GM12872 (cell line): Measurements from ENCODE around the gene RNF114.
A peak's percentile ranks its signal among the peaks of the same experiment; 100 is the strongest.

Experiments used
- TF ChIP-seq, protein P1 (sequence below): IDR thresholded peaks from 3 replicates; pipeline ENCODE4 v1.5.1; 2011; ENCODE audit warnings: low read depth, mild to moderate bottlenecking, low read length, moderate library complexity; ENCODE audit not compliant: insufficient read depth

The RNF114 gene, protein sequence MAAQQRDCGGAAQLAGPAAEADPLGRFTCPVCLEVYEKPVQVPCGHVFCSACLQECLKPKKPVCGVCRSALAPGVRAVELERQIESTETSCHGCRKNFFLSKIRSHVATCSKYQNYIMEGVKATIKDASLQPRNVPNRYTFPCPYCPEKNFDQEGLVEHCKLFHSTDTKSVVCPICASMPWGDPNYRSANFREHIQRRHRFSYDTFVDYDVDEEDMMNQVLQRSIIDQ

GRCh38 chr20:49936153-49937026 is at the start of gene RNF114:
Gene RNF114 (plus strand): TSS chr20:49936397. CDS start chr20:49936413, 16 bp downstream.
- TF ChIP-seq, protein P1, sequence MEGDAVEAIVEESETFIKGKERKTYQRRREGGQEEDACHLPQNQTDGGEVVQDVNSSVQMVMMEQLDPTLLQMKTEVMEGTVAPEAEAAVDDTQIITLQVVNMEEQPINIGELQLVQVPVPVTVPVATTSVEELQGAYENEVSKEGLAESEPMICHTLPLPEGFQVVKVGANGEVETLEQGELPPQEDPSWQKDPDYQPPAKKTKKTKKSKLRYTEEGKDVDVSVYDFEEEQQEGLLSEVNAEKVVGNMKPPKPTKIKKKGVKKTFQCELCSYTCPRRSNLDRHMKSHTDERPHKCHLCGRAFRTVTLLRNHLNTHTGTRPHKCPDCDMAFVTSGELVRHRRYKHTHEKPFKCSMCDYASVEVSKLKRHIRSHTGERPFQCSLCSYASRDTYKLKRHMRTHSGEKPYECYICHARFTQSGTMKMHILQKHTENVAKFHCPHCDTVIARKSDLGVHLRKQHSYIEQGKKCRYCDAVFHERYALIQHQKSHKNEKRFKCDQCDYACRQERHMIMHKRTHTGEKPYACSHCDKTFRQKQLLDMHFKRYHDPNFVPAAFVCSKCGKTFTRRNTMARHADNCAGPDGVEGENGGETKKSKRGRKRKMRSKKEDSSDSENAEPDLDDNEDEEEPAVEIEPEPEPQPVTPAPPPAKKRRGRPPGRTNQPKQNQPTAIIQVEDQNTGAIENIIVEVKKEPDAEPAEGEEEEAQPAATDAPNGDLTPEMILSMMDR = no peak

- TF ChIP-seq, protein P1 = no peak
Observed at GRCh38 chr20:49886571-49887213, 49.5 kb upstream of the RNF114 start.

DNA sequence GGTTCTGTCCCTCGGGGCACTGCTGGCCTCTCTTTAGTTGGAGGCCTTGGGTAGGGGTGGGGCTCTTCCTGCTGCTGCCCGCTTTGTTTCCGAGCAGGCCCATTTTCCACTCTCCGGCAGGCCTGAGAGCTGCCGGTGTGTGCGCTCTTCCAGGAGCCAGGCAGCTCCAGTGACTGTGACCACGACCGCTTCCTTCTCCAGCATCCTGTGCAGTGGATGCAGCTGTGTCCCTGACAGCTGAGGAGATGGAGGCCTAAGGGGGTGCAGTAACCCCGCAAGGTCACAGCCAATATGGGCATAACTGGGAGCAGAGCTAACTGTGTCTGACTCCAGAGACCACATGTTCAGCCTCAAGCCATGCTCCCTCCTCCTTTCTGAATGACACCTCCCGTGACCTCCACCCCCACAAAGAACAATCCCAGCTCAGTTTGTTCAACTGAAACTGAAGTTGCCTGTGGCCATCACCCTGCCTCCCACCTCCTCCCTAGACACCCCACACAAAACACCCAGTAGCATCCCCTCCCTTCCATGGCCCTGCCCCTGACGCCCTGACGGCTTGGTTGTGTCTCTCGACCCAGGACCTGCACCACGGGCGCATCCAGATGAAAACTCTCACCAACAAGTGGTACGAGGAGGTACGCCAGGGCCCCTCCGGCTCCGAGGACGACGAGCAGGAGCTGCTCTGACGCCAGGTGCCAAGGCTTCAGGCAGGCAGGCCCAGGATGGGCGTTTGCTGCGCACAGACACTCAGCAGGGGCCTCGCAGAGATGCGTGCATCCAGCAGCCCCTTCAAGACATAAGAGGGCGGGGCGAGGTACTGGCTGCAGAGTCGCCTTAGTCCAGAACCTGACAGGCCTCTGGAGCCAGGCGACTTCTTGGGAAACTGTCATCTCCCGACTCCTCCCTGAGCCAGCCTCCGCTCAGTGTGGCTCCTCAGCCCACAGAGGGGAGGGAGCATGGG is 48.7 kb upstream of the RNF114 start:
- TF ChIP-seq, protein P1 = no peak

DNA sequence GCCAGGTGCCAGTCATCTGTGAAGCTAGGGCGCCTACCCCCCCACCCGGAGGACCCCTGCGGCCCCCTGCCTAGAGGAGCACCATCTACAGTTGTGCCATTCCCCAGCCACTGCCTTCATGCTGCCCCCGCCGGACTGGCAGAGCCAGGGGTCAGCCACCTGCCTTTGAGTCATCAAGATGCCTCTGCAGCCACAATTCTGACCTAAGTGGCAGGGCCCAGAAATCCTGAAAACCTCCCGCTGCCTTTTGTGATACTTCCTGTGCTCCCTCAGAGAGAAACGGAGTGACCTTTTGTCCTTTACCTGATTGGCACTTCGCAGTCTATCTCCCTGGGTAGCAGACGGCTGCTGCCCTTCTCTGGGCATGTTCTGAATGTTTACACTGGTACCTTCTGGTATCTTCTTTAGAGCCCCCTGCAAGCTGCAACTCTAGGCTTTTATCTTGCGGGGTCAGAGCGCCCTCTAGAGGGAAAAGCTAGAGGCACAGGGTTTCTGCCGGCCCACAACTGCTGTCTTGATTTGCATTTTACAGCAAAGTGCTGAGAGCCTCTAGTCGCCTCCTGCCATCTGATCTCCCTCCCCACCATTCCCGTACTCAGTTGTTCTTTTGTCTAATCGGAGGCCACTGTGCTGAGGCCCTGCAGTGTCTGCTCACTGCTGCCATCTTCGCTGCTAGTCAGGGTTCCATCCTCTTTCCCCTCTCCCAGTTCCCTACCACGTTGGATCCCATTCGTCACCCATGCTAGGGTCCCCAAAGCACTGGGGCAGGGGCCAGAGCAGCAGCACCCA is 47.8 kb upstream of the RNF114 start:
- TF ChIP-seq, protein P1 = peak; percentile 87

DNA sequence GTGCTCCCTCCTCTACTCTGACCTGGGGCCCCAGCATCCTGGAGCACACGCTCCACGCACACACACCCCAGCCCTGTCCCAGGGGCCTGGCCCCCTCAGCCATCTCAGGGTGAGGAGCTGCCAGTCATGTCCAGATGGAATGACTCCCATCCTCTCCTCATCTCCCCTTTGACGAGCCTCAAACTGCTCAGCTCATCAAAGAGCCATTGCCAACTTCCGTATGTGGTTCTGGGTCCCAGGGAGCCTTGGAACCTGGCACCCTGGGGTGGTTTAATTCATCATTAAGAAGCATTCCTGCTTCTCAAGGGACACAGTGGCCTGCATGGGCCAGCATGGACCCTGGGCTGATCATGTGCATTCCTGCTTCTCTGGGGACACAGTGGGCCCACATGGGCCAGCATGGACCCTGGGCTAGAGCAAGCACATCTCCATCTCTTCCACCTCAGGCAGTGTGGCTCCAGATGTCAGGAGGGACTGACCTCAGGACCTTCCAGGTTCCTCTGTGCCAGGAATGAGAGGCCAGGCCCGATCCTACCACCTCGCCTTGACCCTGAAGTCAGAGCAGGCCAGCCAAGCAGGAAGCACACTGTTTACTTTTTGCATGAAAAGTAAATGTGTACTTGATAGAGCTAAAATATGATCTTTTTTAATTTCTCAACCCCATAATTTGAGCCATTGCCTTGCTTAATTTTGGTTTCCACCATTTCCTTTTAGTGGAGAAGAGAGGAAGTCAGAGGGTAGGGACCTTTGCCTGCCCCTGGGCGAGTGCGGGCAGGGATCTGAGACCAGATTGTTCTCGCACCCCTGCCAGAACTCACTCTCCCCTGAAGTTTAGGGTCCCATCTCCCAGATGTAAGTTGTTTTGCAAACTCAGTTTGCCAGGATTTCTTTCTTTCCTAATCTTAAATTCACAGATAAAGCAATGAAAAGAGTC is 46.9 kb upstream of the RNF114 start:
- TF ChIP-seq, protein P1 = no peak

- TF ChIP-seq, protein P1 = peak; percentile 51
Observed at GRCh38 chr20:49889935-49890333, 46.3 kb upstream of the RNF114 start.
